HepG2 (cell line): ENCODE measurements around the gene ZG16.
A peak's percentile ranks its signal among the peaks of the same experiment; 100 is the strongest.

Source experiments
- EZH2 ChIP-seq: conservative IDR thresholded peaks from 2 replicates; pipeline ENCODE4 v1.6.1; 2012; ENCODE audit warnings: mild to moderate bottlenecking, low read depth, low read length, moderate library complexity
- HCFC1 ChIP-seq: fragments of 150-350 bp; IDR thresholded peaks from 2 replicates; pipeline ENCODE4 v1.6.1; 2014; ENCODE audit warnings: low read depth, low read length
- MXI1 ChIP-seq: IDR thresholded peaks from 3 replicates; pipeline ENCODE4 v1.6.1; 2012; ENCODE audit warnings: low read depth, low read length, inconsistent platforms, borderline replicate concordance
- MYNN ChIP-seq: sonication (generic); formaldehyde crosslinking; IDR thresholded peaks from 2 replicates; pipeline ENCODE4 v1.4.0; 2020; ENCODE audit warnings: mild to moderate bottlenecking, low read depth, missing genetic modification reagents
- RORA ChIP-seq: sonication (generic); formaldehyde crosslinking; IDR thresholded peaks from 2 replicates; pipeline ENCODE4 v1.5.0; 2020; ENCODE audit warnings: mild to moderate bottlenecking, missing genetic modification reagents, moderate library complexity
- SNRNP70 ChIP-seq: fragments of 200-400 bp; formaldehyde crosslinking; IDR thresholded peaks from 2 replicates; pipeline ENCODE4 v1.6.1; 2017; ENCODE audit warnings: mild to moderate bottlenecking, low read depth, low read length, moderate library complexity
- SRSF4 ChIP-seq: fragments of 200-400 bp; formaldehyde crosslinking; IDR thresholded peaks from one replicate; pipeline ENCODE4 v1.6.1; 2018; ENCODE audit warnings: mild to moderate bottlenecking, low read depth, low read length, moderate library complexity; ENCODE audit not compliant: poor library complexity, severe bottlenecking
- WIZ ChIP-seq: sonication (generic); formaldehyde crosslinking; IDR thresholded peaks from 2 replicates; pipeline ENCODE4 v1.5.1; 2020; ENCODE audit warnings: mild to moderate bottlenecking, missing genetic modification reagents
- ZNF549 ChIP-seq: sonication (generic); formaldehyde crosslinking; IDR thresholded peaks from 2 replicates; pipeline ENCODE4 v1.5.0; 2020; ENCODE audit warnings: missing genetic modification reagents
- TF ChIP-seq, protein P1 (sequence below): sonication (generic); formaldehyde crosslinking; IDR thresholded peaks from 2 replicates; pipeline ENCODE4 v1.5.0; 2020; ENCODE audit warnings: mild to moderate bottlenecking, missing genetic modification reagents, moderate library complexity
- TF ChIP-seq, protein P2 (sequence below): sonication (generic); formaldehyde crosslinking; IDR thresholded peaks from 2 replicates; pipeline ENCODE4 v1.4.0; 2020; ENCODE audit warnings: missing genetic modification reagents
- TF ChIP-seq, protein P3 (sequence below): sonication (generic); formaldehyde crosslinking; conservative IDR thresholded peaks from 2 replicates; pipeline ENCODE4 v1.8.1; 2023; ENCODE audit warnings: missing genetic modification reagents

DNA sequence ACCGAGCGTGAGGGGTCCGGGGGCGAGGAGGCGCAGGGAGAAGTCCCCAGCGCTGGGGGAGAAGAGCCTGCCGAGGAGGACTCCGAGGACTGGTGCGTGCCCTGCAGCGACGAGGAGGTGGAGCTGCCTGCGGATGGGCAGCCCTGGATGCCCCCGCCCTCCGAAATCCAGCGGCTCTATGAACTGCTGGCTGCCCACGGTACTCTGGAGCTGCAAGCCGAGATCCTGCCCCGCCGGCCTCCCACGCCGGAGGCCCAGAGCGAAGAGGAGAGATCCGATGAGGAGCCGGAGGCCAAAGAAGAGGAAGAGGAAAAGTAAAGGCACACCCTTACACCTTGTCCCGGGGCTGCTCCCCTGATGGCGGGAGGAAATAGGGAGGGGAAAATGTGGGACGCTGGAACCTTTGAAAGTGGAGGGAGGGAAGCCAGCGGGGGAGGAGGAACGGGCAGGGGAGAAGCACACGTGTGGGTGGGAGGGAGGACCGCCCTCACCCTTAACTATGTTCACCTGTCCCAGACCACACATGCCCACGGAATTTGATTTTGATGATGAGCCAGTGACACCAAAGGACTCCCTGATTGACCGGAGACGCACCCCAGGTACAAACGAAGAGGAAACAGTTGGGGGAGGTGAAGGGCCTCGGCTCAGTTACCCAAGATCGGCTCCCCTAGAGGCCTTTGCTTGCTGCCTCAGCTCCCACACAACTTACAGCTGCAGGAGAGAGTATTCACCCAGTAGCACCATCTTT lies 38.8 kb downstream of the ZG16 start:
- TF ChIP-seq WIZ (CRISPR knock-in tag) (peak; percentile 53; the same call in 1 of the 2 replicates), HCFC1 (no peak), SNRNP70 (no peak), EZH2 (no peak), MYNN (CRISPR knock-in tag) (no peak), MXI1 (no peak), RORA (no peak), ZNF549 (CRISPR knock-in tag) (no peak), SRSF4 (no peak)
- TF ChIP-seq, protein P1, sequence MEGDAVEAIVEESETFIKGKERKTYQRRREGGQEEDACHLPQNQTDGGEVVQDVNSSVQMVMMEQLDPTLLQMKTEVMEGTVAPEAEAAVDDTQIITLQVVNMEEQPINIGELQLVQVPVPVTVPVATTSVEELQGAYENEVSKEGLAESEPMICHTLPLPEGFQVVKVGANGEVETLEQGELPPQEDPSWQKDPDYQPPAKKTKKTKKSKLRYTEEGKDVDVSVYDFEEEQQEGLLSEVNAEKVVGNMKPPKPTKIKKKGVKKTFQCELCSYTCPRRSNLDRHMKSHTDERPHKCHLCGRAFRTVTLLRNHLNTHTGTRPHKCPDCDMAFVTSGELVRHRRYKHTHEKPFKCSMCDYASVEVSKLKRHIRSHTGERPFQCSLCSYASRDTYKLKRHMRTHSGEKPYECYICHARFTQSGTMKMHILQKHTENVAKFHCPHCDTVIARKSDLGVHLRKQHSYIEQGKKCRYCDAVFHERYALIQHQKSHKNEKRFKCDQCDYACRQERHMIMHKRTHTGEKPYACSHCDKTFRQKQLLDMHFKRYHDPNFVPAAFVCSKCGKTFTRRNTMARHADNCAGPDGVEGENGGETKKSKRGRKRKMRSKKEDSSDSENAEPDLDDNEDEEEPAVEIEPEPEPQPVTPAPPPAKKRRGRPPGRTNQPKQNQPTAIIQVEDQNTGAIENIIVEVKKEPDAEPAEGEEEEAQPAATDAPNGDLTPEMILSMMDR: no peak
- TF ChIP-seq, protein P2, sequence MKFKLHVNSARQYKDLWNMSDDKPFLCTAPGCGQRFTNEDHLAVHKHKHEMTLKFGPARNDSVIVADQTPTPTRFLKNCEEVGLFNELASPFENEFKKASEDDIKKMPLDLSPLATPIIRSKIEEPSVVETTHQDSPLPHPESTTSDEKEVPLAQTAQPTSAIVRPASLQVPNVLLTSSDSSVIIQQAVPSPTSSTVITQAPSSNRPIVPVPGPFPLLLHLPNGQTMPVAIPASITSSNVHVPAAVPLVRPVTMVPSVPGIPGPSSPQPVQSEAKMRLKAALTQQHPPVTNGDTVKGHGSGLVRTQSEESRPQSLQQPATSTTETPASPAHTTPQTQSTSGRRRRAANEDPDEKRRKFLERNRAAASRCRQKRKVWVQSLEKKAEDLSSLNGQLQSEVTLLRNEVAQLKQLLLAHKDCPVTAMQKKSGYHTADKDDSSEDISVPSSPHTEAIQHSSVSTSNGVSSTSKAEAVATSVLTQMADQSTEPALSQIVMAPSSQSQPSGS (CRISPR knock-in tag): no peak
- TF ChIP-seq, protein P3, sequence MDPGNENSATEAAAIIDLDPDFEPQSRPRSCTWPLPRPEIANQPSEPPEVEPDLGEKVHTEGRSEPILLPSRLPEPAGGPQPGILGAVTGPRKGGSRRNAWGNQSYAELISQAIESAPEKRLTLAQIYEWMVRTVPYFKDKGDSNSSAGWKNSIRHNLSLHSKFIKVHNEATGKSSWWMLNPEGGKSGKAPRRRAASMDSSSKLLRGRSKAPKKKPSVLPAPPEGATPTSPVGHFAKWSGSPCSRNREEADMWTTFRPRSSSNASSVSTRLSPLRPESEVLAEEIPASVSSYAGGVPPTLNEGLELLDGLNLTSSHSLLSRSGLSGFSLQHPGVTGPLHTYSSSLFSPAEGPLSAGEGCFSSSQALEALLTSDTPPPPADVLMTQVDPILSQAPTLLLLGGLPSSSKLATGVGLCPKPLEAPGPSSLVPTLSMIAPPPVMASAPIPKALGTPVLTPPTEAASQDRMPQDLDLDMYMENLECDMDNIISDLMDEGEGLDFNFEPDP (CRISPR knock-in tag): no peak
